HepG2 (cell line): ENCODE results near the gene APOBEC3B.

Experiments
- CREB3 ChIP-seq: sonication (generic); formaldehyde crosslinking; IDR thresholded peaks from 2 replicates; pipeline ENCODE4 v1.5.0; 2020; ENCODE audit warnings: missing genetic modification reagents
- EP300 ChIP-seq, 3 experiments: sonication (generic) in 1 of 3; formaldehyde crosslinking in 1 of 3; IDR thresholded peaks; 2 replicates each; pipeline versions ENCODE4 v1.5.1 to v1.6.1; 2011 to 2020; ENCODE audit warnings: low read depth in 2 of 3, low read length in 2 of 3, borderline replicate concordance in 1 of 3, improper control_type of control experiment in 1 of 3, mild to moderate bottlenecking in 1 of 3, missing genetic modification reagents in 1 of 3, moderate library complexity in 1 of 3
- JUN ChIP-seq: sonication (generic); formaldehyde crosslinking; IDR thresholded peaks from 2 replicates; pipeline ENCODE4 v1.4.0; 2020; ENCODE audit warnings: mild to moderate bottlenecking, missing genetic modification reagents
- KDM6A ChIP-seq: IDR thresholded peaks from 2 replicates; pipeline ENCODE4 v1.6.1; 2016; ENCODE audit warnings: low read depth
- NBN ChIP-seq: fragments of 450-650 bp; conservative IDR thresholded peaks from 2 replicates; pipeline ENCODE4 v1.6.1; 2017
- USF2 ChIP-seq, 2 experiments: sonication (generic) in 1 of 2; formaldehyde crosslinking in 1 of 2; IDR thresholded peaks; 2 replicates each; pipeline versions ENCODE4 v1.5.1 to v1.6.1; 2011 to 2020; ENCODE audit warnings: borderline replicate concordance in 1 of 2, low read depth in 1 of 2, low read length in 1 of 2, mild to moderate bottlenecking in 1 of 2, missing genetic modification reagents in 1 of 2, moderate library complexity in 1 of 2
- ZFP1 ChIP-seq: IDR thresholded peaks from 2 replicates; pipeline ENCODE4 v1.6.1; 2016

DNA sequence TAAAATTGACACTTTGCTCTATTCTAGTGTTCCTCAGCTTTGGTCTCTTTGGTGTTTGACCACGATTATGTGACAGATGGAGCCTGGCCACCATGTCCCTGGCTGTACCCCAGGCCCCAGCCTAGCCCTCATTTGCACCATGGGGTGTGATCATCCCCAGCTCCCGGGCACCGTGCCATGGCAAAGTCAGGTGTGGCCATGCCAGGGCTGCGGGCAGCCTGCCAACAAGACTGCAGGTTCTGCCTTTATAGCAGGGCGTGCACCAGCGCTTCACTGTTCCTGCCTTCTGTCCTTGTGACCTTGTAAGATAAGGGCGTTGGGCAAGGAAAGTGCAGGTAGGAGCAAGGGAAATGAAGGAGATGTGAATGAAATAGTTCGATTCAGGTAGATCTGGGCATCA lies 47.1 kb upstream of the APOBEC3B start:
- TF ChIP-seq CREB3 (CRISPR knock-in tag): no peak
- TF ChIP-seq EP300 (IDR thresholded peaks at IDR 0.05; ENCODE audit: low read depth in 2 of 2, low read length in 2 of 2): no peak
- no peak for TF ChIP-seq EP300 (CRISPR knock-in tag; IDR thresholded peaks at IDR 0.05; ENCODE audit: borderline replicate concordance)
- no peak for TF ChIP-seq USF2 (IDR thresholded peaks at IDR 0.05; ENCODE audit: low read depth, low read length)
- TF ChIP-seq USF2 (CRISPR knock-in tag; IDR thresholded peaks at IDR 0.05; ENCODE audit: borderline replicate concordance): no peak
- no peak for TF ChIP-seq JUN (CRISPR knock-in tag)
- no peak for TF ChIP-seq NBN
- no peak for TF ChIP-seq KDM6A
- no peak for TF ChIP-seq ZFP1 (CRISPR knock-in tag)
